Retinal pigment epithelial cell (primary cell): ENCODE results near the gene CAPZB.

Experiments
- DNase-seq: peaks from one replicate; pipeline ENCODE4 v3.0.0-alpha.2; 2010; ENCODE audit warnings: low read depth
- H3K4me3 ChIP-seq: 2 replicates; pipeline ENCODE4 v1.5.1; 2011; ENCODE audit warnings: mild to moderate bottlenecking, low read length, control low read depth, moderate library complexity
- TF ChIP-seq, protein P1 (sequence below): conservative IDR thresholded peaks from 2 replicates; pipeline ENCODE4 v1.5.1; 2011; ENCODE audit warnings: low read depth, low read length, control low read depth, inconsistent platforms

The CAPZB gene

DNA sequence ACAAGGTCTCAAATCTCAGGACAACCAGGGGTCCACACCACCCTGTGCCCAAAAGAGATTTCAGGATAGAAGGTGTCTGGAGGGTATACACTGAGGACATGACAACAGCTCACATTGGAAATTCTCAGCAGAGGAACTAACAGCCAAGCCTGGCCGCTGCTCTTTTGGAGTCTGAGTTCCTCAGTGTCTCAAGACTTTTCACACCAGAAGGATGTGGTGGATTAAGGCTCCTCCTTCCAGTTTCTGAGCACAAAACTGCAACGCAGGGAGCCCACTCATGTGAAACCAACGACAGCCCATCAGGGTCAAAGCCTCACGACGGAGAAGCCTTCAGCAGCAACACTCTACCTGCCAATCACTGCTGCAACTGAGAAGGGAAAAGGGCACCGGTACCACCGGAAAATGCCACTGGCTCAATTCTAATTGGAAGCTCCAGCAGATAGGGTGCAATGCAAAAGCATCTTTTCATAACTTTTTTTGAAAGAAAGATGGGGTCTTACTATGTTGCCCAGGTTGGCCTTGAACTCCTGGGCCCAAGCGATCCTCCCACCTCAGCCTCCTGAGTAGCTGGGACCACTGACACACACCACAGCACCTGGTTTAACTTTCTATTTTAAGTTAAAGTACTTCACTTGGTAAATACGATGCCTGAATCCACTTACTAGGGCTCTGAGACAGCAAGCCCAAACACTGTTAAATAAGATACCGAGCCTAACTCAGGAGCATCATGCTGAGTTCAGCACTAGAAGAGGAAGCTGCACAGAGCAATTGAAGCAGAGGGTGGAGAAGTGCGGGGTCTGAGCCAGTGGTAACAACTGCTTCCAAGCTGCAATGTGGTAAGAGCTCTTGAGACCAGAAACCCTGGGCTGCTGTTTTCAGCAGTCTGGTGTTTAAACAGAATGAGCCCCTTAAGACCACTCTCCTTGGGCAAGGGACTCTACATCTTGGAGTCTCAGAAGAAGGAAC, 7.8 kb downstream of the CAPZB start:
- no peak overlapping the region for H3K4me3 ChIP-seq
- DNase-seq = no peak
- TF ChIP-seq, protein P1, sequence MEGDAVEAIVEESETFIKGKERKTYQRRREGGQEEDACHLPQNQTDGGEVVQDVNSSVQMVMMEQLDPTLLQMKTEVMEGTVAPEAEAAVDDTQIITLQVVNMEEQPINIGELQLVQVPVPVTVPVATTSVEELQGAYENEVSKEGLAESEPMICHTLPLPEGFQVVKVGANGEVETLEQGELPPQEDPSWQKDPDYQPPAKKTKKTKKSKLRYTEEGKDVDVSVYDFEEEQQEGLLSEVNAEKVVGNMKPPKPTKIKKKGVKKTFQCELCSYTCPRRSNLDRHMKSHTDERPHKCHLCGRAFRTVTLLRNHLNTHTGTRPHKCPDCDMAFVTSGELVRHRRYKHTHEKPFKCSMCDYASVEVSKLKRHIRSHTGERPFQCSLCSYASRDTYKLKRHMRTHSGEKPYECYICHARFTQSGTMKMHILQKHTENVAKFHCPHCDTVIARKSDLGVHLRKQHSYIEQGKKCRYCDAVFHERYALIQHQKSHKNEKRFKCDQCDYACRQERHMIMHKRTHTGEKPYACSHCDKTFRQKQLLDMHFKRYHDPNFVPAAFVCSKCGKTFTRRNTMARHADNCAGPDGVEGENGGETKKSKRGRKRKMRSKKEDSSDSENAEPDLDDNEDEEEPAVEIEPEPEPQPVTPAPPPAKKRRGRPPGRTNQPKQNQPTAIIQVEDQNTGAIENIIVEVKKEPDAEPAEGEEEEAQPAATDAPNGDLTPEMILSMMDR = no peak

DNA sequence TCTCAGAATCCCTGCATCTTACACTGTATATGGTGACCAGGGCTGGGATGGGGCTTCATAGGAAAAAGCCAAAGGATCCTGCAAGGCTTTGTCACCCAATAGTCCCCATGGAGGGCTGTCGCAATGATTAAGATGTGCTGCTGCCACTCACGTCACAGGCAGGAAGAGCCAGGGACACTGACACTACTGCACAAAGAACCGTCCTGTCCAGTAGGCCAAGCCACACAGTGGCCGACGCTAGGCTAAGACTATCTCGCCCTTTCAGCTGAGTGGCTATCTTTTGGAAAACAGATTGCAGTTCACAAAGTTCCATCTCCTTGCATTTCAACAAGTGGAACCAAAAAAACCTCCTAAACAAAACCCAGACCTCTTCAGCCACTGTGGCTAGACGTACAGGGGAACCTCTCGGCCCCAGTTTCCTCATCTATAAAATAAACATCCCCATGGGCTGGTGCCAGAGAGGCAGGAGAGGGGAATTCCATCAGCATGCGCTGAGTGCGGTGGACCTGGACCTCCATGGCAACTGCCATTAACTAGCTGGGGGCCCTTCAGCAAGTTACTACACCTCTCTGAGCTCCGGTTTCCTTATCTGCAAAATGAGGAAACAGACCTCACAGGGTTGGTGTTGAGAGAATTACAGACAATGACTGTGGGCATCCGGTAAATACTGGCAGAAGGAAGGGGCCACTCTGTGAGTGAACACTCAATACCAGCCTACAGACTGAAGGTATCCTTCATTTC, 8.7 kb downstream of the CAPZB start:
- DNase-seq = no peak
- no peak overlapping the region for H3K4me3 ChIP-seq
- TF ChIP-seq, protein P1 = no peak

DNA sequence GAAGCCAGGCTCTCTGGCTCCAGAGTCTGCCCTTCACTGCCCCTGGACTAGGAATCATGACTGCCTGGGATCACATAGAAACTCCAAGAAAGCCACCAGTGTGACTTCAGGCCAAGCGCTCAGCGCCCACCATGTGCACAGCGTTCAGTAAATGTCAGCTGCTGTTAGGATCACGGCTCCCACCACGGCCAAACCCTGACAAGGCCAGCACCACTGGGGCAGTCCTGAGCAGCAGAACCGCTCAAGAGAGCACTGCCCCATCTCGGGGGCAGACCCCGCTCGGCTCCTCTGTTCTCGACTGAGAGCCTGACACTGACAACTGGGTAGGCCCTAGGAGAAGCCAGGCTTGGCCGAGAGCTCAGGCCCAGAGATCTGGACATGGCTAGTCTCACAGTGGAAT, 10.0 kb downstream of the CAPZB start:
- H3K4me3 ChIP-seq = no peak overlapping the region
- TF ChIP-seq, protein P1 = no peak
- DNase-seq = no peak

DNA sequence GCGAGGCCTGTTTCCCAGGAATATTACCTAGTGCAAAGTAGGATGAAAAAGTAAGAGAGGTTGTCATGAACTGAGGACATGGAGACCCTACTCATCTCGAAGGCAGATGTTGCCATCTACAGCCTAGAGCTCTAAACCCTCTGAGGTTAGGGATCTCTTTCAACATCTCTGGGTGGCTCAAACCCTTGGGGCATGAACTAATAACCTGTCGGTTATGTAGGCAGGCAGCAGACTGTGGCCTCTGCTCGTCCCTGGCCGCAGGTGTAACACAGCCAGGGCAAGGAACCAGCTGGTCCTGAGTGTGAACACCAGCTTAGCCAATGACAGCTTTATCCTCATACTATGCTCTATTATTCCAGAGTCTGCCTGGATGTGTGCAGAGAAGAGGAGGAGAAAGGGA, 13.2 kb downstream of the CAPZB start:
- TF ChIP-seq, protein P1 = no peak
- DNase-seq = no peak
- no peak overlapping the region for H3K4me3 ChIP-seq

DNA sequence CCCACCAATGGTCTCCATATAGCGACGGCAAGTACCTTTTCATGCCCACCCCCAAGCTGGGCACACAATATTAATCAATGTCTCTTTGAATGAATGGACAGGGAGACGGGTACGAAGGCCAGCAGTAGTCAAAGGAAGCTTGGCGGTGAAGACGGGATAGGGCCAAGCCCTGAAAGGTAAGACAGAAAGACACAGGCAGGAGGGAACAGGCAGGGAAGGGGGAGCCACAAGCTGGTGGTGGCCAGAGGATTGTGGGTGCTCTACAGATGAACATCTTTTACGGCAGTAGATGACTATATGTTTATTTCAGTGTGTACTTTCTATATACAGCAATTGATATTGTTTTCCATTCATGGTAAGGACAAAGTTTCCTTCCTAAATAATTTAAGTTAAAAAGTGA, 16.3 kb downstream of the CAPZB start:
- no peak for DNase-seq
- no peak overlapping the region for H3K4me3 ChIP-seq
- TF ChIP-seq, protein P1 = no peak

DNA sequence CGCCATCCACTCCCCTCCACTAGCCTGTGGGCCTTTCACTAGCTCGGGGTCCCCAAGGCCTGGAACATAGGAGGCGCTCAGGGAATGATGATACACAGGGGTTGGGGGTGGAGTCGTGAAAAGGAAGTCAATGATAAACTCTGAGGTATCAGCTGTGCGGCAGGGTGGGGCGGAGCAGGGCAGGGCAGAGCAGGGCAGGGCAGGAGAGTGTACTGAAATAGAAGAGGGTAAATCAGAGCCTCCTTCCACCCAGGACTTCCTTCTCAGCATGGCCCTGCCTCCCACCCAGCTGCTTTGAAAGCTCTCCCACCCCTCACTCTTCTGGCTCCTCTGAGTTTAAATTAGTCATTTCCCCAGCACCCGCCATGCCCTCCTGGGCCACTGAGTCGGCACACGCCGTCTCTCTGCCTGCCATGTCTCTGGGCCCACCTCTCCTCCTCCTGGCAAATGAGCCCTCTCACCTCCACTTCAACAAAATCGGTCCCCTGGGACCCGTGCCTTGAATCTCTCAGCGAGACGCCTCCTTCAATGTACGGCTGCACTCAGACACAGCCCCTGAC, 16.9 kb downstream of the CAPZB start:
- H3K4me3 ChIP-seq = no peak overlapping the region
- TF ChIP-seq, protein P1 = no peak
- no peak for DNase-seq
